Type B pancreatic cell (in vitro differentiated cells): ENCODE data around the gene EXOC4. TPM values are rescaled to one million over a fixed set of nuclear protein-coding genes. Genes with fewer than 3 reads are reported as not detected.

ENCODE experiments used
- DNase-seq: peaks from one replicate; pipeline ENCODE4 v3.0.0; 2021; ENCODE audit warnings: mixed read lengths; ENCODE audit not compliant: unreplicated experiment; ENCODE audit errors: extremely low spot score
- H3K27ac Mint-ChIP-seq: 2 replicates; pipeline ENCODE4 v1.8.0; 2021; ENCODE audit warnings: mild to moderate bottlenecking, mixed read lengths
- H3K27me3 Mint-ChIP-seq: 2 replicates; pipeline ENCODE4 v1.8.0; 2021; ENCODE audit warnings: mixed read lengths
- H3K36me3 Mint-ChIP-seq: 2 replicates; pipeline ENCODE4 v1.8.0; 2021; ENCODE audit warnings: mixed read lengths
- H3K4me1 Mint-ChIP-seq: one replicate; pipeline ENCODE4 v1.8.0; 2021; ENCODE audit warnings: mixed read lengths; ENCODE audit not compliant: unreplicated experiment
- H3K4me3 Mint-ChIP-seq: 2 replicates; pipeline ENCODE4 v1.8.0; 2021; ENCODE audit warnings: mild to moderate bottlenecking, mixed read lengths
- H3K9me3 Mint-ChIP-seq: 2 replicates; pipeline ENCODE4 v1.8.0; 2021; ENCODE audit warnings: mixed read lengths
- CTCF ChIP-seq: fragments of 200-600 bp; sonication (generic); conservative IDR thresholded peaks from 2 replicates; pipeline ENCODE4 v1.5.0; 2021; ENCODE audit warnings: antibody characterized with exemption, mild to moderate bottlenecking
- total RNA-seq: library from RNA; stranded (reverse); gene quantifications from 2 replicates; pipeline ENCODE4 v1.2.1, GENCODE V29; 2021; ENCODE audit warnings: low replicate concordance

EXOC4 gene
- total RNA-seq, 1 donor from 2014 or later, result 95.5 TPM

- DNase-seq, result no peak
- no peaks in the 10 kb centered on the region for H3K36me3 Mint-ChIP-seq
- H3K4me3 Mint-ChIP-seq, result no peak overlapping the region
- no peaks in the 10 kb centered on the region for H3K9me3 Mint-ChIP-seq
- peaks cover 4% of the 10 kb centered on the region for H3K4me1 Mint-ChIP-seq
- no peaks in the 10 kb centered on the region for H3K27me3 Mint-ChIP-seq
- H3K27ac Mint-ChIP-seq, result no peak overlapping the region
- peak; percentile 38 for TF ChIP-seq CTCF
These were observed 537.1 kb downstream of the EXOC4 start for GRCh38 chr7:133789974-133790373.

- TF ChIP-seq CTCF, result no peak
- H3K27ac Mint-ChIP-seq, result no peak overlapping the region
- no peaks in the 10 kb centered on the region for H3K9me3 Mint-ChIP-seq
- no peaks in the 10 kb centered on the region for H3K27me3 Mint-ChIP-seq
- DNase-seq, result no peak
- H3K4me3 Mint-ChIP-seq, result no peak overlapping the region
- H3K4me1 Mint-ChIP-seq, result peaks cover 4% of the 10 kb centered on the region
- no peaks in the 10 kb centered on the region for H3K36me3 Mint-ChIP-seq
These were observed 538.0 kb downstream of the EXOC4 start for GRCh38 chr7:133790911-133791310.

- H3K4me1 Mint-ChIP-seq, result peaks cover 4% of the 10 kb centered on the region
- H3K27ac Mint-ChIP-seq, result no peak overlapping the region
- TF ChIP-seq CTCF, result no peak
- no peak overlapping the region for H3K4me3 Mint-ChIP-seq
- H3K27me3 Mint-ChIP-seq, result no peaks in the 10 kb centered on the region
- H3K9me3 Mint-ChIP-seq, result no peaks in the 10 kb centered on the region
- DNase-seq, result no peak
- H3K36me3 Mint-ChIP-seq, result no peaks in the 10 kb centered on the region
These were observed 541.6 kb downstream of the EXOC4 start for GRCh38 chr7:133794479-133794878.

- Mint-ChIP-seq H3K36me3 (no peaks in the 10 kb centered on the region), H3K27ac (no peak overlapping the region), H3K4me3 (no peak overlapping the region), H3K9me3 (no peaks in the 10 kb centered on the region), H3K4me1 (peaks cover under 1% of the 10 kb centered on the region), H3K27me3 (no peaks in the 10 kb centered on the region)
- no peak for DNase-seq
- TF ChIP-seq CTCF, result no peak
These were observed 542.3 kb downstream of the EXOC4 start for GRCh38 chr7:133795068-133795665.

- no peak for TF ChIP-seq CTCF
- Mint-ChIP-seq H3K4me1 (no peaks in the 10 kb centered on the region), H3K27ac (no peak overlapping the region)
These were observed 544.2 kb downstream of the EXOC4 start for GRCh38 chr7:133796782-133797745.

More at GRCh38 chr7:133796782-133797745, 544.2 kb downstream of the EXOC4 start:
- no peaks in the 10 kb centered on the region for H3K9me3 Mint-ChIP-seq
- no peaks in the 10 kb centered on the region for H3K36me3 Mint-ChIP-seq
- H3K4me3 Mint-ChIP-seq, result no peak overlapping the region
- no peaks in the 10 kb centered on the region for H3K27me3 Mint-ChIP-seq
- no peak for DNase-seq
